WTC11 (cell line): ENCODE data around the gene SLIT1. TPM values are rescaled to one million over a fixed set of nuclear protein-coding genes. Genes with fewer than 3 reads are reported as not detected.

Experiments
- ATAC-seq: fragments of 200-7000 bp; cut with Tn5 transposase; 2 replicates; pipeline ENCODE4 v1.10.0; 2021; ENCODE audit warnings: mild to moderate bottlenecking, moderate library complexity
- CTCF ChIA-PET: fragments of 300-600 bp; sonication (Branson Sonifier 250); formaldehyde crosslinking; loops from one replicate; lab custom pipeline; 2021; ENCODE audit warnings: antibody characterized with exemption; lab: Charles Lee
- POLR2A ChIA-PET: fragments of 350-600 bp; sonication (Branson Sonifier 250); formaldehyde crosslinking; loops from one replicate; lab custom pipeline; 2021; ENCODE audit warnings: antibody characterized with exemption; lab: Charles Lee
- DNase-seq: peaks from one replicate; pipeline ENCODE4 v3.0.0; 2021; ENCODE audit warnings: low spot score
- H3K27ac Mint-ChIP-seq: 2 replicates; pipeline ENCODE4 v1.8.0; 2021; ENCODE audit warnings: mixed read lengths
- H3K27me3 Mint-ChIP-seq: 2 replicates; pipeline ENCODE4 v1.8.0; 2021; ENCODE audit warnings: low read depth, mild to moderate bottlenecking, moderate library complexity, mixed read lengths
- H3K36me3 Mint-ChIP-seq: 2 replicates; pipeline ENCODE4 v1.8.0; 2021; ENCODE audit warnings: mixed read lengths
- H3K4me1 Mint-ChIP-seq: 2 replicates; pipeline ENCODE4 v1.8.0; 2022; ENCODE audit warnings: mixed read lengths
- H3K4me3 Mint-ChIP-seq: 2 replicates; pipeline ENCODE4 v1.8.0; 2021; ENCODE audit warnings: mild to moderate bottlenecking, moderate library complexity, mixed read lengths
- H3K9me3 Mint-ChIP-seq: 2 replicates; pipeline ENCODE4 v1.8.0; 2021; ENCODE audit warnings: mixed read lengths
- ARID4B ChIP-seq: sonication (generic); formaldehyde crosslinking; IDR thresholded peaks from 2 replicates; pipeline ENCODE4 v1.8.0; 2023; ENCODE audit warnings: missing genetic modification reagents, mild to moderate bottlenecking, borderline replicate concordance
- CDX4 ChIP-seq: fragments of 250-450 bp; sonication (Bioruptor Pico); IDR thresholded peaks from 2 replicates; pipeline ENCODE4 v1.9.0; 2021; ENCODE audit warnings: moderate library complexity, mild to moderate bottlenecking, inconsistent platforms, borderline replicate concordance
- CREB1 ChIP-seq: sonication (generic); formaldehyde crosslinking; IDR thresholded peaks from 2 replicates; pipeline ENCODE4 v1.8.0; 2023; ENCODE audit warnings: mild to moderate bottlenecking, missing genetic modification reagents
- CTCF ChIP-seq: fragments of 200-600 bp; IDR thresholded peaks from 2 replicates; pipeline ENCODE4 v1.8.0; 2022; ENCODE audit warnings: antibody characterized with exemption
- FOXJ3 ChIP-seq: sonication (generic); formaldehyde crosslinking; IDR thresholded peaks from 2 replicates; pipeline ENCODE4 v1.9.0; 2021; ENCODE audit warnings: missing genetic modification reagents, mild to moderate bottlenecking, borderline replicate concordance
- GRHL2 ChIP-seq: fragments of 250-450 bp; sonication (Bioruptor Pico); IDR thresholded peaks from 2 replicates; pipeline ENCODE4 v1.8.0; 2022; ENCODE audit warnings: mild to moderate bottlenecking, moderate library complexity; ENCODE audit not compliant: insufficient replicate concordance, severe bottlenecking
- GTF2I ChIP-seq: fragments of 250-450 bp; sonication (Bioruptor Pico); conservative IDR thresholded peaks from 2 replicates; pipeline ENCODE4 v1.4.0; 2021; ENCODE audit warnings: mild to moderate bottlenecking
- KAT7 ChIP-seq: sonication (generic); formaldehyde crosslinking; IDR thresholded peaks from 2 replicates; pipeline ENCODE4 v1.8.1; 2023; ENCODE audit warnings: missing genetic modification reagents, mild to moderate bottlenecking, borderline replicate concordance
- NFYB ChIP-seq: sonication (generic); formaldehyde crosslinking; conservative IDR thresholded peaks from 2 replicates; pipeline ENCODE4 v1.8.0; 2022; ENCODE audit warnings: low read depth, missing genetic modification reagents
- NR1H2 ChIP-seq: sonication (generic); formaldehyde crosslinking; IDR thresholded peaks from 2 replicates; pipeline ENCODE4 v1.9.0; 2021; ENCODE audit warnings: mild to moderate bottlenecking, moderate library complexity, missing genetic modification reagents
- OVOL2 ChIP-seq: fragments of 250-450 bp; sonication (Bioruptor Pico); IDR thresholded peaks from 2 replicates; pipeline ENCODE4 v1.9.0; 2021; ENCODE audit warnings: mild to moderate bottlenecking, borderline replicate concordance
- TCF7 ChIP-seq: sonication (generic); formaldehyde crosslinking; IDR thresholded peaks from 2 replicates; pipeline ENCODE4 v1.8.0; 2022; ENCODE audit warnings: mild to moderate bottlenecking, low read depth, missing genetic modification reagents, moderate library complexity
- ZNF416 ChIP-seq: fragments of 250-450 bp; sonication (Bioruptor Pico); IDR thresholded peaks from 2 replicates; pipeline ENCODE4 v1.9.0; 2021; ENCODE audit warnings: mild to moderate bottlenecking, inconsistent platforms
- ZNF423 ChIP-seq: fragments of 250-450 bp; sonication (Bioruptor Pico); IDR thresholded peaks from 2 replicates; pipeline ENCODE4 v2.1.2; 2022; ENCODE audit warnings: mild to moderate bottlenecking, moderate library complexity
- ZNF532 ChIP-seq: fragments of 250-450 bp; sonication (Bioruptor Pico); IDR thresholded peaks from 2 replicates; pipeline ENCODE4 v1.9.0; 2021; ENCODE audit warnings: mild to moderate bottlenecking, borderline replicate concordance
- total RNA-seq: library from RNA; stranded (reverse); gene quantifications from 3 replicates; pipeline ENCODE4 v1.2.3, GENCODE V29; 2021

Gene SLIT1
- total RNA-seq, 1 experiment from 2014 or later = 1.6 TPM

GRCh38 chr10:97080051-97080776 lies 105.5 kb downstream of the SLIT1 start:
- TF ChIP-seq ZNF416 (CRISPR knock-in tag) (no peak), ZNF423 (peak; percentile 56; the same call in 1 of the 2 replicates), NR1H2 (CRISPR knock-in tag) (no peak)
- TF ChIP-seq, all 79 proteins: peak for 1
- no peaks in the 10 kb centered on the region for H3K36me3 Mint-ChIP-seq
- H3K9me3 Mint-ChIP-seq = no peaks in the 10 kb centered on the region
- ChIA-PET CTCF (interaction anchor here (0.5 to 19.8 kb wide), 20 partner anchors 8 to 1331 kb away, joined by 3 to 364 read pairs (median 6); partner anchors contain the start of gene SLIT1), POLR2A (interaction anchor here (0.6 kb wide), 1 partner anchor 224 kb away, joined by 3 read pairs; no protein-coding TSS in a partner anchor)
- ATAC-seq = peak; percentile 52
- H3K4me1 Mint-ChIP-seq = peaks cover 30% of the 10 kb centered on the region
- H3K4me3 Mint-ChIP-seq = no peak overlapping the region
- no peak for DNase-seq
- no peaks in the 10 kb centered on the region for H3K27me3 Mint-ChIP-seq
- H3K27ac Mint-ChIP-seq = no peak overlapping the region

- H3K4me1 Mint-ChIP-seq = peaks cover 30% of the 10 kb centered on the region
- no peak overlapping the region for H3K27ac Mint-ChIP-seq
- no peak for ATAC-seq
- TF ChIP-seq ZNF532 (CRISPR knock-in tag) (no peak), CREB1 (no peak), CTCF (no peak), FOXJ3 (no peak), GTF2I (CRISPR knock-in tag) (no peak), KAT7 (no peak), ARID4B (CRISPR knock-in tag) (no peak), CDX4 (CRISPR knock-in tag) (no peak), GRHL2 (no peak), TCF7 (CRISPR knock-in tag) (no peak), OVOL2 (CRISPR knock-in tag) (no peak), NFYB (CRISPR knock-in tag) (no peak)
- no peak for DNase-seq
- CTCF ChIA-PET = interaction anchor here (0.6 to 19.8 kb wide), 12 partner anchors 12 to 308 kb away, joined by 3 to 364 read pairs (median 6); no protein-coding TSS in a partner anchor
- H3K9me3 Mint-ChIP-seq = no peaks in the 10 kb centered on the region
- H3K36me3 Mint-ChIP-seq = no peaks in the 10 kb centered on the region
- H3K27me3 Mint-ChIP-seq = no peaks in the 10 kb centered on the region
- POLR2A ChIA-PET = no interaction called here
- H3K4me3 Mint-ChIP-seq = no peak overlapping the region
Observed at GRCh38 chr10:97079448-97079847, 106.3 kb downstream of the SLIT1 start.
